Measurements from ENCODE around the gene BAHD1. TPM values are rescaled to one million over a fixed set of nuclear protein-coding genes. Genes with fewer than 3 reads are reported as not detected.

BAHD1 gene
- total RNA-seq, 1 donor from 2014 or later, result 29.0 TPM

GRCh38 chr15:40467261-40467615 lies 26.5 kb downstream of the BAHD1 start:
- DNase-seq (ENCODE audit: low spot score), result no peak

GRCh38 chr15:40468898-40469331 lies 28.2 kb downstream of the BAHD1 start:
- no peak for DNase-seq (ENCODE audit: low spot score)

- DNase-seq (ENCODE audit: low spot score), result no peak
Observed at GRCh38 chr15:40469776-40470390, 29.1 kb downstream of the BAHD1 start.

- DNase-seq (ENCODE audit: low spot score), result no peak
Observed at GRCh38 chr15:40470423-40471104, 29.8 kb downstream of the BAHD1 start, which contains the start of gene CHST14. TSS of gene CHST14 (plus strand) at chr15:40470984. CDS start at chr15:40471214, 230 bp downstream.

- no peak for DNase-seq (ENCODE audit: low spot score)
Observed at GRCh38 chr15:40471105-40471807, 30.5 kb downstream of the BAHD1 start.

- DNase-seq (ENCODE audit: low spot score), result no peak
Observed at GRCh38 chr15:40471808-40472150, 31.0 kb downstream of the BAHD1 start.

GRCh38 chr15:40472171-40472727 lies 31.5 kb downstream of the BAHD1 start:
- no peak for DNase-seq (ENCODE audit: low spot score)

GRCh38 chr15:40474581-40474980 lies 33.8 kb downstream of the BAHD1 start:
- no peak for DNase-seq (ENCODE audit: low spot score)

- DNase-seq (ENCODE audit: low spot score), result peak; percentile 58
Observed at GRCh38 chr15:40477642-40478327, 37.0 kb downstream of the BAHD1 start.

- no peak for DNase-seq (ENCODE audit: low spot score)
Observed at GRCh38 chr15:40479024-40479423, 38.3 kb downstream of the BAHD1 start.

- DNase-seq (ENCODE audit: low spot score), result no peak
Observed at GRCh38 chr15:40481341-40482074, 40.8 kb downstream of the BAHD1 start.

- no peak for DNase-seq (ENCODE audit: low spot score)
Observed at GRCh38 chr15:40483919-40484318, 43.2 kb downstream of the BAHD1 start.

- DNase-seq (ENCODE audit: low spot score), result no peak
Observed at GRCh38 chr15:40486066-40486770, 45.5 kb downstream of the BAHD1 start.

- DNase-seq (ENCODE audit: low spot score), result no peak
Observed at GRCh38 chr15:40487816-40488682, 47.3 kb downstream of the BAHD1 start.

GRCh38 chr15:40489274-40490175 lies 48.8 kb downstream of the BAHD1 start:
- DNase-seq (ENCODE audit: low spot score), result no peak

GRCh38 chr15:40493089-40493840 lies 52.5 kb downstream of the BAHD1 start:
- DNase-seq (ENCODE audit: low spot score), result no peak

- DNase-seq (ENCODE audit: low spot score), result no peak
Observed at GRCh38 chr15:40495516-40495915, 54.8 kb downstream of the BAHD1 start.

- no peak for DNase-seq (ENCODE audit: low spot score)
Observed at GRCh38 chr15:40498418-40498817, 57.7 kb downstream of the BAHD1 start.
